DLD1 (cell line): ENCODE measurements around the gene HACD2.

Source experiments
- in situ Hi-C: cut with HindIII; loops from 2 replicates; pipeline ENCODE4 v1.10.0; 2017; ENCODE audit warnings: low sequenced_read_pairs

Gene HACD2

GRCh38 chr3:123449102-123449996 lies 135.5 kb downstream of the HACD2 start:
- in situ Hi-C loops = no loop called here

DNA sequence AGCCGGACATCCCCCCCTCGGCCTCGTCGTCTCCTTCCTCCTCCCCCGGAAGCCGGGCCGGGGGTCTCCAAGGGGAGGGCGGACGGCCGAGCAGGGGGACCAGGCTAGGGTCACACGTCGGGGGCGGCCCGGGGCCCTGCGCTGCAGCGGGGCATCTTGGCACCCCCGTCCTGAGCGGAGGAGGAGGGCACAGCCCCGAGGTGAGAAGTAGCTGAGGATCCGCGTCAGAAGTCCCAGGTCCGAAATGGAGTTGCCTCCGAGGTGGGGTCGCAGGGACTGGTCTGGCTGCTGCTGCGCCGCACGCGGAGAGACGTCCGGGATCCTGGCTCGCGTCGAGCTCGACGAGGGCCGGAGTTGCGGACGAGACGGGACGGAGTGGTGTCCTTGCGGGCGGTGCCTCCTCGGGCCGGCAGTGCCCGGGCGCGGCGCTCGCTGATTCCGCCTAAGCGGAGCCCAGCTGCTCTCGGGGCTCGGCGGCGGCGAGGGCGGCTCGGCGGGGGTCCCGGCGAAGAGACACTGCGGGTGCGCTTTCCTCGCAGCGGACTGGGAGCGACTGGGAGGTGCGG lies 136.2 kb downstream of the HACD2 start, which contains the start of gene ADCY5:
Gene ADCY5 (minus strand): TSS at position 555 of the 566 bp plus-strand sequence. CDS start 545 bp downstream, at position 10.
- in situ Hi-C loops = no loop called here

DNA sequence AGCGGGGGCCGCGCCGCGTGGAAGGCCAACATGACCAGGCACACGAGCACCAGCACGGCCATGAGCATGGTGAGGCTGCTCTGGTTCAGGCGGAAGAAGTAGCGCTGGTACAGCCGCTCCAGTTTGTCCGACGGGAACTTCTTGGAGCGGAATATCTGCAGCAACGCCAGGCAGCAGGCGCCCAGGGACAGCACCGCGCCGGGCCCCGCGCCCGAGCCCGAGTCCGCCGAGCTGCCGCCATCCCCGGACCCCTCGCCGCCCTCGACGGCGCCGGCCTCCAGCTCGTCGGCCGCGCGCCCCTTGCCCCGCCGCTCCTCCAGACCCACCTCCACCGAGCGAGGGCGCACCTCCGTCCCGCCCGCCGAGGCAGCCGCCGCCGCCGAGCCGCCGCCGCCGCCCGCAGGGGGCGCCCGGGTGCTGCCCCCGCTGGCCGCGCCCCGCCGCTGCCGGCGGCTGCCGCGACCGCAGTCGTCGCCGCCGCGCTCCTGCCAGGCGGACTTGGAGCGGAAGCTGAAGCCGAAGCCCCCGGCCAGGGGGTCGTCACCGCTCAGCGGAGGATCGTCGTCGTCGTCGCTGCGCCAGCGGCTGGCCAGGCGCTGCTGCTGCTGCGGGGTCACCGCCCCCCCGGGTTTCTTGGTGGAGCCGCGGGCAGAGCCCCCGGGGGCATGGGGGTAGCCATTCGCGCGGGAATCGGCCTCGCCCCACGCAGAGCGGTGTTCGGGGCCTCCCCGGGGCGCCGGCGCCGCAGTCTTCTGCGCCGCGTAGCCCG lies 136.9 kb downstream of the HACD2 start:
- in situ Hi-C loops = no loop called here

- in situ Hi-C loops = no loop called here
Measured at GRCh38 chr3:123447416-123447748, 137.5 kb downstream of the HACD2 start.

DNA sequence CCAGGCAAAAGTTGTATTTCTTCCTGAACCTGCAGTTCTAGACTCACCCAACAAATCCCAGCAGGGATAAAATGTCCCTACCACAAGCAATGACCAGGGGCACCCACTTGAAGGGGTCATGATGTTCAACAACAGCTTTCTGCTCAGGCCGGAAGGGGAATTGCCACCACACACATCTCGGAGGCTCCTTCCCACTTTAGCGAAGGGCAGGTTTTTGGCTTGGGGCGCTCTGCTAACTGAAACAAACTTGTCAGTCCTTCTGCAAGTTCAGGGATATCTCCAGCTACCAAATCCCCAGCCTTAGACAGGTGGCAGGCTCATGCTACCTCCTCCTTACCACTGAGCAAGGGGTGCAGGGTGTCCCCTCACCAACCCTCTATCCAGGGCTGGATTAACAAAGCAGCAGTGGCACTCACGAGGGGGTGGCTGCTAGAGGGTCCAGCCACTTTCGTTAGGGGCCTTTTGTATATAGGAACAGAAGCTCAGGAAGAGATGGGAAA lies 138.2 kb downstream of the HACD2 start:
- in situ Hi-C loops = no loop called here

GRCh38 chr3:123446210-123446609 lies 138.6 kb downstream of the HACD2 start:
- in situ Hi-C loops = no loop called here

DNA sequence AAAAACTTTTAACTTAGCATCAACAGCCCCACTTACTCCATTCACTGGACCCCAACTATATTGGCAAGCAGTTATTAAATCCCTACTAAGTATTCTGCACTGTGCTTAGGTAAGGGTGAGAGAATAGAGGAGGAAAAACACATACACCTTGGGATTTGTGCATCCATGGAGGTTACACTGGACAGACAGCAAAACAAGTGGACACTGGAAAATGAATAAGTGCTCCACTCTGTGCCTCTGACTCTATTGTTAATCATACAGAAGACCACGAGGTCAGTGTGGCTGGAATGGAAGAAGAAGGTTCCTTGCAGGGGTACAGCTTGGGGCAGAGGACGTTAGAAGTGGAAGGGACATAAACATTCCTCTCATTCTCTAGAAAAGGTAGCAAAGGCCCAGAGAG lies 139.2 kb downstream of the HACD2 start:
- in situ Hi-C loops = no loop called here

DNA sequence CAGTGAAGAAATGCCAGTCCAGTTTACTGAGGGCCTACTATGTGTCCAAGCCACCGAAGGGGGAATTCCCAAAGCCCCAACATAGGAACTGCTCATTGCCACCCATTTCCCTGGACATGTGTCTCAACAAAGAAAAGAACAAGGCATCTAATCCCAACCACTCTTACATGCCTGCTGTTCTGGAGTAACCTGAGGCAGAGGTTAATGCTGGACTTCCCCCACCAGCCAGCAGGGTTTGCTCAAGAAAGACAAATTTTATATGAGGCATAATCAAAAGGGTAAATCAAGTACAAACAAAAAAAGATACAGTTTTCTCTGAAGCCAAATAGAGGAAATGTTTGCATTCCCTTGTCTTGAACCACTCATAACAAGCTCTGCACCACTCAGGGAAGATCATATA lies 140.1 kb downstream of the HACD2 start:
- in situ Hi-C loops = no loop called here

GRCh38 chr3:123444023-123444422 lies 140.8 kb downstream of the HACD2 start:
- in situ Hi-C loops = no loop called here

- in situ Hi-C loops = no loop called here
Measured at GRCh38 chr3:123442908-123443307, 141.9 kb downstream of the HACD2 start.

- in situ Hi-C loops = no loop called here
Measured at GRCh38 chr3:123442125-123442524, 142.7 kb downstream of the HACD2 start.
